Renal cortex interstitium (tissue), 11 donors: Measurements from ENCODE around the gene HMGB3. TPM values are rescaled to one million over a fixed set of nuclear protein-coding genes. Genes with fewer than 3 reads are reported as not detected.

Source experiments
- DNase-seq, 11 donors: peaks; one replicate each; pipeline ENCODE4 v3.0.0-alpha.2; 2013; ENCODE audit warnings: low read depth in 9 of 11, low spot score in 4 of 11; ENCODE audit errors: extremely low read depth in 1 of 11
- polyA plus RNA-seq, 3 donors: library from polyadenylated mRNA; unstranded; fragments of 120-200 nt; gene quantifications; one replicate each; pipeline ENCODE4 v1.2.1, GENCODE V29; 2013; ENCODE audit not compliant: insufficient read length in 3 of 3

The HMGB3 gene
- polyA plus RNA-seq, 3 donors, result 108 to 173 (median 156) TPM

- DNase-seq, result no peak
Observed at GRCh38 chrX:151009582-151009981, 26.4 kb downstream of the HMGB3 start.

- DNase-seq, result no peak
Observed at GRCh38 chrX:151013164-151013743, 30.1 kb downstream of the HMGB3 start.

GRCh38 chrX:151015684-151016083 lies 32.5 kb downstream of the HMGB3 start:
- DNase-seq, result no peak

- DNase-seq, result peak in 5 of 11 donors; percentile 2 to 25 (median 6)
Observed at GRCh38 chrX:151019856-151020255, 36.7 kb downstream of the HMGB3 start.

GRCh38 chrX:151030845-151031244 lies 47.7 kb downstream of the HMGB3 start:
- no peak for DNase-seq

- DNase-seq, result no peak
Observed at GRCh38 chrX:151031391-151031975, 48.3 kb downstream of the HMGB3 start.

GRCh38 chrX:151039351-151039750 lies 56.2 kb downstream of the HMGB3 start:
- DNase-seq, result no peak

Other genes starting within 250 kb of the HMGB3 start
- gene CD99L2, start 84.7 kb upstream of the HMGB3 start, polyA plus RNA-seq, result 10 to 100 TPM; 37.6 to 45.9 (median 39.9) TPM
- under 1 TPM in 2 of 3 donors, not detected in 1; 0.09 to 0.11 TPM for gene GPR50, start 193.2 kb downstream of the HMGB3 start, polyA plus RNA-seq